ENCODE results near the gene MRPL20. TPM values are rescaled to one million over a fixed set of nuclear protein-coding genes. Genes with fewer than 3 reads are reported as not detected.

MRPL20 gene
- total RNA-seq, 1 donor, result 85.5 TPM

- peak overlapping the region; percentile 48 for H3K4me3 ChIP-seq (ENCODE audit: low read depth, low read length)
- no peak for DNase-seq (ENCODE audit: low read depth)
Measured at GRCh38 chr1:1427106-1427819, 20.2 kb upstream of the MRPL20 start.

GRCh38 chr1:1426496-1427105 is 19.5 kb upstream of the MRPL20 start:
- no peak overlapping the region for H3K4me3 ChIP-seq (ENCODE audit: low read depth, low read length)
- no peak for DNase-seq (ENCODE audit: low read depth)
- no peak for TF ChIP-seq CTCF (IDR thresholded peaks at IDR 0.05; ENCODE audit: insufficient read depth, low read depth, low read length)

More at GRCh38 chr1:1427106-1427819, 20.2 kb upstream of the MRPL20 start:
- TF ChIP-seq CTCF (IDR thresholded peaks at IDR 0.05; ENCODE audit: insufficient read depth, low read depth, low read length), result no peak

GRCh38 chr1:1425753-1426495 is 18.8 kb upstream of the MRPL20 start:
- TF ChIP-seq CTCF (IDR thresholded peaks at IDR 0.05; ENCODE audit: insufficient read depth, low read depth, low read length), result no peak
- H3K4me3 ChIP-seq (ENCODE audit: low read depth, low read length), result no peak overlapping the region
- no peak for DNase-seq (ENCODE audit: low read depth)

GRCh38 chr1:1425426-1425752 is 18.3 kb upstream of the MRPL20 start:
- DNase-seq (ENCODE audit: low read depth), result no peak
- no peak overlapping the region for H3K4me3 ChIP-seq (ENCODE audit: low read depth, low read length)
- TF ChIP-seq CTCF (IDR thresholded peaks at IDR 0.05; ENCODE audit: insufficient read depth, low read depth, low read length), result no peak

- TF ChIP-seq CTCF (IDR thresholded peaks at IDR 0.05; ENCODE audit: insufficient read depth, low read depth, low read length), result no peak
- no peak for DNase-seq (ENCODE audit: low read depth)
Measured at GRCh38 chr1:1424707-1425106, 17.6 kb upstream of the MRPL20 start.

GRCh38 chr1:1423245-1423597 is 16.1 kb upstream of the MRPL20 start:
- H3K4me3 ChIP-seq (ENCODE audit: low read depth, low read length), result no peak overlapping the region
- TF ChIP-seq CTCF (IDR thresholded peaks at IDR 0.05; ENCODE audit: insufficient read depth, low read depth, low read length), result no peak
- DNase-seq (ENCODE audit: low read depth), result no peak

More at GRCh38 chr1:1424707-1425106, 17.6 kb upstream of the MRPL20 start:
- H3K4me3 ChIP-seq (ENCODE audit: low read depth, low read length), result no peak overlapping the region
